BLaER1 (cell line): ENCODE results near the gene KCNT2.
A peak's percentile ranks its signal among the peaks of the same experiment; 100 is the strongest.

Experiments used
- H3K27ac ChIP-seq: shearing (Covaris generic); formaldehyde crosslinking; 2 replicates; pipeline ENCODE4 v1.8.1; 2022
- H3K27me3 ChIP-seq: shearing (Covaris generic); formaldehyde crosslinking; 2 replicates; pipeline ENCODE4 v1.8.1; 2022
- H3K36me3 ChIP-seq: shearing (Covaris generic); formaldehyde crosslinking; 2 replicates; pipeline ENCODE4 v1.8.1; 2022
- H3K4me1 ChIP-seq: shearing (Covaris generic); formaldehyde crosslinking; 2 replicates; pipeline ENCODE4 v1.8.1; 2022
- H3K4me2 ChIP-seq: shearing (Covaris generic); formaldehyde crosslinking; 2 replicates; pipeline ENCODE4 v1.8.1; 2022
- H3K4me3 ChIP-seq: shearing (Covaris generic); formaldehyde crosslinking; 2 replicates; pipeline ENCODE4 v1.8.1; 2022
- H3K9ac ChIP-seq: shearing (Covaris generic); formaldehyde crosslinking; 2 replicates; pipeline ENCODE4 v1.8.1; 2022
- H3K9me3 ChIP-seq: shearing (Covaris generic); formaldehyde crosslinking; 2 replicates; pipeline ENCODE4 v1.8.1; 2022
- H4K20me1 ChIP-seq: shearing (Covaris generic); formaldehyde crosslinking; 2 replicates; pipeline ENCODE4 v1.8.1; 2022
- Cebpa-rat ChIP-seq: shearing (Covaris generic); IDR thresholded peaks from 2 replicates; pipeline ENCODE4 v1.8.1; 2022

KCNT2 gene

DNA sequence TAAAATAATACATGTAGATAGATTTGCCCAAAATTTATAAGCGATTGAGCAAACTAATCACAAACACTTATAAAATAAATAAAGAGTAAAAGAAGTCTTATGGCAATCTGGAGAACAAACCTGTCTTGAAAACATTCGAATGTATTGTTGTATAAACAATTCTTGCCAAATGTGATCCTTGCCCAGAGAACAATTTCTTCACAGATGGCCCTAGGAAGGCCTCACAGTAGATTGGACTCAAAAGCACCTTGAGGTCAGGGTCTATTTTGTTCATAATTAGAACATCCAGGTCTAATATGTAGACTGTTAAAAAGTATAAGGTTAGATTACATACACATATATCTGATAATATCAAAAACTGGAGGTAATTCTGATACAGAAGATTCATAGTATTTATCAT lies 202.4 kb downstream of the KCNT2 start:
- Histone ChIP-seq H3K9ac (no peak overlapping the region), H3K4me2 (no peak overlapping the region), H3K27me3 (no peaks in the 10 kb centered on the region), H3K27ac (no peak overlapping the region), H3K36me3 (no peaks in the 10 kb centered on the region), H3K9me3 (no peaks in the 10 kb centered on the region), H3K4me3 (no peak overlapping the region), H3K4me1 (peaks cover 3% of the 10 kb centered on the region; the same call in 1 of the 2 replicates), H4K20me1 (no peaks in the 10 kb centered on the region)
- no peak for TF ChIP-seq Cebpa-rat

DNA sequence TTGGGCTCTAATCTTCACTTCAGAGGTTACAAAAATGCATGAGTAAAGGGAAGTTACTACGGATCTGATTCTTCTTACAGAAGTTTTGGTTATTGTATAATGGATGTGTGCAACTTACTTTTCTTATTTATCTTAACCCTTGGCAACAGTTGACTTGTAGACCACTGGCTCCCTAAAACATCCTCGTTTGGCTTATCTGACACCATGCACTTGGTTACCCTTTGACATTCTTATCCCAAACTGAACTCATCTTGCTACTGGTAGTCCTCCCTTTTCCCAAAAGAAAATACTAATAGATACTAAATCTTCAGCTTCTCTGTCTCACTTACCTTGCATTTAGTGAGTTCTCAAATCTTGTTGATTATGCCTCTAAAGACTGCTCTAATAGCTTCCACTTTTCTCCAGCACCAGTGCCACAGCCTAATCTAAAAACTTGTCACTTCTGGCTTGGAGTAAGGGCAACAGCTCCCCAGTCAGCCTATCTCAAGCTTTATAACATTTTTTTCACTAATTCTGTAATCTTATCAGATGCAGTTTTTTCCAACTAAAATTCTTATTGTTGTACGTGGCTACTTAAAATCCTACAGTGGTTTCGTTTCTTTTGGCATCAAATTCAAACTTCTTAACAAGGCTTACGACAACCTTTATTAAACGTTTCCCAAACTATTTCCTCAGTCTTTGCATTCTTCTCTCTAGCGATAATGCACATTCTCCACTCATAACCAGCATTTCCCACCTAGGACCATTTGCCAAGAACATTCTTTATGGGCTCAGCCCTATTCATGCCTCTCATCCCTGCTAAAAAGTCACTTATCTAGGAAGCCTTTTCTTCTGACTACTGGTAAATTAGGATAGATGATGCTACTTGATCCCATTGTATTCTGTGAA lies 204.2 kb downstream of the KCNT2 start:
- Histone ChIP-seq H3K36me3 (no peaks in the 10 kb centered on the region), H3K27ac (no peak overlapping the region), H3K27me3 (no peaks in the 10 kb centered on the region), H3K4me3 (no peak overlapping the region), H3K9ac (no peak overlapping the region), H3K9me3 (no peaks in the 10 kb centered on the region), H3K4me1 (peaks cover 8% of the 10 kb centered on the region; the same call in 1 of the 2 replicates), H3K4me2 (no peak overlapping the region), H4K20me1 (no peaks in the 10 kb centered on the region)
- TF ChIP-seq Cebpa-rat = no peak

DNA sequence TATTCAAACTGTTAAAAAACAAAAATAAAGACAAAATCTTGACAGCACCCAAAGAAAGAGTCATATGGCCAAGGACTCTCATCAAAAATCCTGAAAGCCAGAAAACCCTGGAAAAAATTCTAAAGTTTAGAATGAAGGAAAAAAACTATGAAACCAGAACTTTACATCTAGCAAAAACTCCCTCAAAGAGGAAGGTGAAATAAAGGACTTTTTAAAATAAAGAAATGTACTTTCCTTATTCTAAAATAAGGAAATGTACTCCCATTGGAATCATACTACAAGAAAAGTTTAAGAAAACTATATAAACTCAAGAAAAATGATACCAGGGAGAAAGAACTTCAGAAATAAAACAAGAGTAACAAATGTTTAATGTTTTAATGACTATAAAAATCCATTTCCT lies 206.3 kb downstream of the KCNT2 start:
- Histone ChIP-seq H3K27me3 (no peaks in the 10 kb centered on the region), H4K20me1 (no peaks in the 10 kb centered on the region), H3K36me3 (no peaks in the 10 kb centered on the region), H3K4me3 (no peak overlapping the region), H3K27ac (no peak overlapping the region), H3K9me3 (no peaks in the 10 kb centered on the region), H3K4me1 (peaks cover 8% of the 10 kb centered on the region; the same call in 1 of the 2 replicates), H3K4me2 (no peak overlapping the region), H3K9ac (no peak overlapping the region)
- no peak for TF ChIP-seq Cebpa-rat

DNA sequence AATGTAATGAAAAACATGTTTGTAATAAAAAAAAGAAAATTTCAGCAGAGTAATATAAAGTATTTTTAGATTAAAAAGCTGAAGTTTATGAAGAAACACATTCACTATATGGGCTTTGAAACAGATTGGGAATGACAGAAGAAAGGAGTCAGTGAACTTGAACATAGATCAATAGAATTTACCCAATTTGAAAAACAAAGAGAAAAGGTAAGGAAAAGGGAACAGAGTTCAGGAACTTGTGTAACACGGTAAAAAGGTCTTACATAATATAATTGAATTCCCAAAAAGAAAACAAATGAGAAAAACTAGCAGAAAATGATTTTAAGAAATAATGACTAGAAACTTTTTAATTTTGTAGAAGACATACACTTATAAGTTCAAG lies 206.8 kb downstream of the KCNT2 start:
- Histone ChIP-seq H3K27ac (no peak overlapping the region), H3K4me1 (peaks cover 8% of the 10 kb centered on the region; the same call in 1 of the 2 replicates), H3K4me3 (no peak overlapping the region), H3K9ac (no peak overlapping the region), H3K27me3 (no peaks in the 10 kb centered on the region), H3K4me2 (no peak overlapping the region), H3K9me3 (no peaks in the 10 kb centered on the region), H4K20me1 (no peaks in the 10 kb centered on the region), H3K36me3 (no peaks in the 10 kb centered on the region)
- TF ChIP-seq Cebpa-rat = no peak

DNA sequence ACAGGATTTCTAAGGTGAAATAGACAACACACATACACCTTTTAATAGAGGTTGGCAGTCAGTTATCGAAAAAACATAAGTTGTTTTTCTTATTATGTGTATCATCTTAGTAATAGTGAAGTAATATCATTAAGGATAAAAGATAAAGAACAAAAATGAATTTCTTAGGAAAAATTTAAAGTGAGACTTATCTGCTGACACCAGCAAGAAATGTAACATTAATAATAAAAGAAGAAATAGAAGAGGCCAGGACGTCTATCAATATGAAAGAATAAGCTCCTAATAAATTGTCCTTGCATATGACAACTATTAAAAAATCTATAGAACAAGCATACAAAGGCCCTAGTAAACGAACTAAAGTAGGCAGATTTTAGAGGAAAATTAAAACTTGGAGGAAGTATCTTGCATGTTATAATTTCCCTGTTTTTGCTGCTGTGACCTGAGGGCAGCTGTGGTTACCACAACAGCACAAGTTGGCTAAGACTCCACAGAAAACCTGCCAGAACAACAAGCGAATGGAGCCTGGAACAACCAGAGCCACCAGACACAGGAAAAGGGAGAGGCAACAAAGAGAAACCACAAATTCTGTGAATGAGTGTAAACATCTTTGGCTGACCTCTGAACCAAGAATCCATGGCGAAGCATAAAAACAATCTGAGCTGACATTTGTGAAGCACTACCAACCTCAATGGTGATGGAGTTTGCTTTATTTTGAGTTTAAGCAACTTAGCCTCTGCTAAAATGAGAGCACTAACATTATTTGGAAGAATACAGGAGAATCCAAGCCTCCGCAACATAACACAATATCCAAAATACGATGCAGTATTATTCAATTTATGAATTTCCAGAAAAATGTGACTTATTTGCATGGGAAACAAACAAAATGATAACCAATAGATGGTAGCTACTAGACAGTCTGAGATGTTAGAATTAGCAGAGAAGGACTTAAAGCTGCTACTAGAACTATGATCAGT lies 207.5 kb downstream of the KCNT2 start:
- H3K4me2 ChIP-seq = 0 out of 2 replicates have a peak overlapping the region, but pooled peaks have one; percentile 22
- H3K27ac ChIP-seq = no peak overlapping the region
- no peaks in the 10 kb centered on the region for H3K36me3 ChIP-seq
- no peaks in the 10 kb centered on the region for H3K27me3 ChIP-seq
- no peaks in the 10 kb centered on the region for H4K20me1 ChIP-seq
- no peaks in the 10 kb centered on the region for H3K9me3 ChIP-seq
- TF ChIP-seq Cebpa-rat = no peak
- no peak overlapping the region for H3K9ac ChIP-seq
- H3K4me3 ChIP-seq = no peak overlapping the region
- peaks cover 8% of the 10 kb centered on the region; the same call in 1 of the 2 replicates for H3K4me1 ChIP-seq

DNA sequence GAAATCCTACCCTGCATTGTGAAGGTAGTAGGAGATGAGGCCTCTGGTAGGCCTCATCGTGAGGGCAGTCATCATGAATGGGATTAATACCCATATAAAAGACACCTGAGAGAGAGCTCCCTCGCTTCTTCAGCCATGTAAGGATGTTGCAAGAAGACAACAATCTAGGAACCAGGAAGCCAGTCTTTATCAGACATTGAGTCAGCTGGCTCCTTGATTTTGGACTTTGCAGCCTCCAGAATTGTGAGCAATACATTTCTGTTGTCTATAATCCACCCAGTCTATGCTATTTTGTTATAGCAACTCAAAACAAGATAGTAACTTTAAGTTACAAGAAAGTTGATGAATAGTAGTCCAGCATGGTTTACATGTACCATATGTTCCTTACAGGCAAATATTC lies 208.5 kb downstream of the KCNT2 start:
- TF ChIP-seq Cebpa-rat = no peak
- Histone ChIP-seq H3K4me1 (peaks cover 8% of the 10 kb centered on the region; the same call in 1 of the 2 replicates), H3K36me3 (no peaks in the 10 kb centered on the region), H3K9ac (no peak overlapping the region), H3K4me2 (no peak overlapping the region), H4K20me1 (no peaks in the 10 kb centered on the region), H3K4me3 (no peak overlapping the region), H3K9me3 (no peaks in the 10 kb centered on the region), H3K27ac (no peak overlapping the region), H3K27me3 (no peaks in the 10 kb centered on the region)

DNA sequence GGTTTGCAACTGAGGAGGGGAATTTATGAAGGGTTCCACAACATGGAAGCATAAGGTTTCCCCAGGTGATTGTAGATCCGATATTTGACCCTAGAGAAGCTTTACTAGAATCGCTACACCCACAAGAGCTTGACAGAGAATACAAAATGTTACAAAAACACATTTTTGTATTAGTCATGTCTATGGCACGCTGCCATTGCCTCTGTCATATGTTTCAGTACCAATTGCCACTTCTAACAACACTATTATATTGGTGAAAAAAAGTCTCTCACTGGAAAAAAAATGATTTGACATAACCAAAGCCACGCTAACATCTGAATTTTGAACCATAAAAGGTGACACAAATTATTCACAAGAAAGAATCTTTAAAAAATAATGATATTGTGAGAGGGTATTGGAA lies 214.5 kb downstream of the KCNT2 start:
- Histone ChIP-seq H3K27ac (no peak overlapping the region), H3K4me3 (no peak overlapping the region), H3K4me1 (no peaks in the 10 kb centered on the region), H3K9ac (no peak overlapping the region), H3K9me3 (no peaks in the 10 kb centered on the region), H3K4me2 (no peak overlapping the region), H4K20me1 (no peaks in the 10 kb centered on the region), H3K36me3 (no peaks in the 10 kb centered on the region), H3K27me3 (no peaks in the 10 kb centered on the region)
- no peak for TF ChIP-seq Cebpa-rat

DNA sequence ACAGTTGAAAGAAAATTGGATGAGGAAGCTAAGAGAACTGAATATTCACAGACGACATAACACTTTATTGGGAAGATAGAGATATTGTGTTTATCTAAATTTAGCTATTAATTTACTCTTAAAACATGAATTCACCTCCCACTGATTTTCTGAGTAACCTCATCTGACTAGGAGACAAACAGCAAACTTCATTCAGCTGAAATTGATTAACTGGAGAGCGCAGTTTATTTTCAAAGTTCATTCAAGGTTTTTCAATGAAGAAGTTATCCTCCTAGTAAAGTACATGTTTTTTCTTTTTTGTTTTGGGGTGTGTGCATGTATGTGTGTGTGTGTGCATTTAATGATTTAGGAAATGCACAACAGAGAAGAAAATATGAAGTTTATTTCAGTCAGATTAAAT lies 215.0 kb downstream of the KCNT2 start:
- Histone ChIP-seq H3K4me2 (no peak overlapping the region), H3K36me3 (no peaks in the 10 kb centered on the region), H3K9ac (no peak overlapping the region), H3K9me3 (no peaks in the 10 kb centered on the region), H3K27ac (no peak overlapping the region), H3K4me3 (no peak overlapping the region), H3K4me1 (no peaks in the 10 kb centered on the region), H3K27me3 (no peaks in the 10 kb centered on the region), H4K20me1 (no peaks in the 10 kb centered on the region)
- no peak for TF ChIP-seq Cebpa-rat

DNA sequence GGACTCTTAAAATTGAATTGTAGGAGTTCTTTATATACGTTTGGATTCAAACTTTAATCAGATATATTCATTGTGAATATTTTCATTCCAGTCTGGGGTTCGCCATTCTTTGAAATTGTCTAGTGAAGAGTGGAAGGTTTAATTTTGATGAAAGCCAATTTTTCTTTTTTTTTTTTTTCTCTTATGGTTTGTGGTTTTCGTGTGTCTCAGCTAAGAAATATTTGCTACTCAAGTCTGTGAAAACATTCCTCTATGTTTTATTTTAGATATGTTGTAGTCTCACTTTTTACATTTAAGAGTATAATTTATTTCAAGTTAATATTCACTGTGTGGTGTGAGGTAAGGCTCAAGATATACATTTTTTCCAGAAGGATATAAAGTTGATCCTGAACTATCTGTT lies 220.5 kb downstream of the KCNT2 start:
- no peaks in the 10 kb centered on the region for H3K27me3 ChIP-seq
- no peaks in the 10 kb centered on the region for H4K20me1 ChIP-seq
- no peak overlapping the region for H3K4me3 ChIP-seq
- no peaks in the 10 kb centered on the region for H3K36me3 ChIP-seq
- no peaks in the 10 kb centered on the region for H3K4me1 ChIP-seq
- H3K9ac ChIP-seq = no peak overlapping the region
- TF ChIP-seq Cebpa-rat = no peak
- no peak overlapping the region for H3K4me2 ChIP-seq
- H3K27ac ChIP-seq = no peak overlapping the region
- no peaks in the 10 kb centered on the region for H3K9me3 ChIP-seq

DNA sequence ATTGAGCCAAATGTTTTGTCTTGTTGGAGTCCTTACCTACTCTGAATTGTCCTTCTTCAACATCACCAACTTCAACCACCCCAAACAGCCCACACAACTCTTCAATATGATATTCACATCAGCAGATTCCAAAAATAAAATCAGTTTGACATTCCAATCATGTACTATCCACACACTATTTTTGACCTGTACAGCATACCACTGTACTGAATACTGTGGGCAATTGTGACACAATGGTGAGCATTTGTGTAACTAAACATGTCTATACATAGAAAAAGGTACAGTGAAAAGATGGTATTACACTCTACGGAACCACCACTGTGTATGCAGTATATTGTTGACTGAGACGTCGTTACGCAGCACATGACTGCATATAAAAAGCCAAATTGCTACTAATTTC lies 223.1 kb downstream of the KCNT2 start:
- H3K9me3 ChIP-seq = no peaks in the 10 kb centered on the region
- H3K4me2 ChIP-seq = no peak overlapping the region
- H3K4me1 ChIP-seq = no peaks in the 10 kb centered on the region
- H3K27ac ChIP-seq = no peak overlapping the region
- TF ChIP-seq Cebpa-rat = no peak
- no peaks in the 10 kb centered on the region for H3K27me3 ChIP-seq
- no peaks in the 10 kb centered on the region for H3K36me3 ChIP-seq
- H4K20me1 ChIP-seq = no peaks in the 10 kb centered on the region
- no peak overlapping the region for H3K4me3 ChIP-seq
- H3K9ac ChIP-seq = no peak overlapping the region
